GM19324 (cell line): Measurements from ENCODE around the gene NIT1.
A peak's percentile ranks its signal among the peaks of the same experiment; 100 is the strongest.

Experiments used
- ATAC-seq: cut with Tn5 transposase; IDR thresholded peaks from one replicate; pipeline ENCODE4 v1.9.1; 2021; ENCODE audit warnings: mild to moderate bottlenecking, moderate library complexity; ENCODE audit not compliant: unreplicated experiment, low FRiP score

NIT1 gene

GRCh38 chr1:161117759-161118581 is at the start of gene NIT1, which contains the start of gene PFDN2:
Gene NIT1, plus strand, starts transcription at chr1:161118105. Its CDS starts 72 bp downstream, at chr1:161118177.
Gene PFDN2, minus strand, starts transcription at chr1:161118037. Its CDS starts 11 bp downstream, at chr1:161118026.
- ATAC-seq, result peak; percentile 87

- peak; percentile 46 for ATAC-seq
These were observed 49.3 kb upstream of the NIT1 start for GRCh38 chr1:161068306-161069234.

- no peak for ATAC-seq
These were observed 48.7 kb upstream of the NIT1 start for GRCh38 chr1:161069241-161069640.

GRCh38 chr1:161069731-161070270 is 48.1 kb upstream of the NIT1 start, which contains the start of gene ARHGAP30:
Gene ARHGAP30, minus strand, starts transcription at chr1:161069891. Its CDS starts 267 bp downstream, at chr1:161069624.
- peak; percentile 88 for ATAC-seq

GRCh38 chr1:161070761-161071160 is 47.1 kb upstream of the NIT1 start:
- no peak for ATAC-seq

GRCh38 chr1:161071886-161072371 is 46.0 kb upstream of the NIT1 start:
- ATAC-seq, result no peak

- ATAC-seq, result no peak
These were observed 45.0 kb upstream of the NIT1 start for GRCh38 chr1:161072751-161073449.

- no peak for ATAC-seq
These were observed 44.3 kb upstream of the NIT1 start for GRCh38 chr1:161073474-161074121.

GRCh38 chr1:161074676-161075368 is 43.1 kb upstream of the NIT1 start:
- no peak for ATAC-seq

- ATAC-seq, result no peak
These were observed 41.5 kb upstream of the NIT1 start for GRCh38 chr1:161076410-161076809.

- ATAC-seq, result no peak
These were observed 40.5 kb upstream of the NIT1 start for GRCh38 chr1:161077426-161077825.

- no peak for ATAC-seq
These were observed 38.3 kb upstream of the NIT1 start for GRCh38 chr1:161079436-161080110.

GRCh38 chr1:161080441-161081405 is 37.2 kb upstream of the NIT1 start:
- no peak for ATAC-seq

GRCh38 chr1:161081519-161081918 is 36.4 kb upstream of the NIT1 start:
- ATAC-seq, result no peak

- ATAC-seq, result no peak
These were observed 35.4 kb upstream of the NIT1 start for GRCh38 chr1:161082483-161082882.

- ATAC-seq, result no peak
These were observed 34.7 kb upstream of the NIT1 start for GRCh38 chr1:161082996-161083747.
